Posterior cingulate gyrus (tissue), 11 donors: Measurements from ENCODE around the gene BICC1.
A peak's percentile ranks its signal among the peaks of the same experiment; 100 is the strongest.

Source experiments
- DNase-seq, 10 donors: peaks; one replicate each; pipeline versions ENCODE4 v3.0.0 to v3.0.0-alpha.2; 2020 to 2021; ENCODE audit warnings: mixed read lengths in 3 of 10
- intact Hi-C: fragments of 100-400 bp; cut with DNase I; formaldehyde crosslinking; loops from one replicate; pipeline ENCODE4 v1.15.1; 2023

Gene BICC1

DNA sequence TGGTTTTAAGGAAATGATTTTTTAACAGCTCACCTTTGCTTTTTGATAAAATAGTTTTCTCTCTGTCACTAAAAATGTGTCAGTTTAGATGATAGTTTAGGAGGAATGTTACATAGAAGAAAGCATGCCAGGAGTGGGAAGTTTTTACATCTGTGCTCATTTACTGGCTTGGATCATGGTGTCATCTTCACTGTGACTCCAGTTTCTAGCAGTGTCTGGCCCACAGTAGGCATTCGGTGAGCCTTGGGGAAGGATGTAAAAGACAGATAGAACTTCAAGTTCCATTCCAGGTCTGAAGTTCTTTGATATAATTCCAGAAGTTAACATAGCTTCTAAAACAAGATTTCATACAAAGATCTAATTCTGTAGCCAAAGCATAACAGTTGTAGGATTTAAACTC, 259.2 kb downstream of the BICC1 start:
- intact Hi-C loops, result no loop called here
- no peak for DNase-seq

DNA sequence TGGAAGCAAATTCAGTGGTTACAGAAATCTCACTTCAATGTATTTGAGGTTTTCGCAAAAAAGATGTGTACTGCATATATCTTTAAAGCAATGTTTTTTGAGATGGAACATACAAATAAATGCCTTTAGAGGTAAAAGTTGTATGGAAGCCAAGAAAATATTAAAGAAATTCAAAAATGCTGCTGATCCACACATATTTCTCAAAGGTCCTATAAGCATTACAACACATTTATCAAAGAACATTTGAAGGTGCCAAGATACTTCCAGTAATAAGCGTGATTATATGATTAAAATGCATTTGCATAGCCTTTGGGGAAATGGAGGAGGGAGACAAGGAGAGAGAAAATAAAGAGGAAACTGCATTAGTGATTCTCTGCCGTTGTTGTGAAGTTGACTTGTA, 260.1 kb downstream of the BICC1 start:
- no peak for DNase-seq
- intact Hi-C loops, result no loop called here

DNA sequence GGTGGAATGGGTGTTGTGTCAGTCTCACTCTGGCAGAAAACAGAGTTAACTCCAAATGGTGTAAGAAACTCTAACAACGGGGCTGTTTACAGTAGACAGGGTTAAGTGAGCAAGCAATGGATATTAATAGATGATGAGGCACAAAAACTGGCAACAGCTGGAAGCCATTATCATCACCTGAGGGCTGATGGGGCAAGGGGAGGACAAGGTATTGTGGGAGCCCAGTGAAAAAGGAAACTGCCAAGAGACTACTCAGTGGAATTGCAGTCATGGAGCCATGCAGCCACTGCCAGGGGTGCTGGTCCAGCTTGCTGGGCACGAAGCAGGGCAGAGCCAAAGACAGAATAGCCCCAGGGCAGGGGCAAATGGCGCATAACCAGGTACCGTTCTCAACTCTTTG, 260.7 kb downstream of the BICC1 start:
- DNase-seq, result no peak
- intact Hi-C loops, result no loop called here

DNA sequence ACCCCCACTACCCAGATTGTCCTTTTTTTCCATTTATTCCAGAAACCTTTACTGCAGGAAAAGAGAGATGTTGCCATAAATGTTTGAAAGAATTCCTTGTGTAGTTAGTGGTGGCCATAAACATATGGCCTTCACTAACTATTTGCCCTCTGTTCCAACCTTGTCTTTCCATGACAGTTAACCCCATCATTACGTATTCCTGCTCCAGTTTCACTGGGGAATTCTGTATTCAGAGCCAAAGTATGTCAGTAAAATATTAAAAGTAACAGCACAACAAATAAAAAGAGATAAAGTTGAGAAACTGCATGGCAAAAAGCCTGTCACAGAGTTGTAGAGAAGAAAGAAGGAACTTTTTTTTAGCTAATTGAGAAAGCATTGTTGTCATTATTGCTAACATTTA, 261.3 kb downstream of the BICC1 start:
- intact Hi-C loops, result no loop called here

DNA sequence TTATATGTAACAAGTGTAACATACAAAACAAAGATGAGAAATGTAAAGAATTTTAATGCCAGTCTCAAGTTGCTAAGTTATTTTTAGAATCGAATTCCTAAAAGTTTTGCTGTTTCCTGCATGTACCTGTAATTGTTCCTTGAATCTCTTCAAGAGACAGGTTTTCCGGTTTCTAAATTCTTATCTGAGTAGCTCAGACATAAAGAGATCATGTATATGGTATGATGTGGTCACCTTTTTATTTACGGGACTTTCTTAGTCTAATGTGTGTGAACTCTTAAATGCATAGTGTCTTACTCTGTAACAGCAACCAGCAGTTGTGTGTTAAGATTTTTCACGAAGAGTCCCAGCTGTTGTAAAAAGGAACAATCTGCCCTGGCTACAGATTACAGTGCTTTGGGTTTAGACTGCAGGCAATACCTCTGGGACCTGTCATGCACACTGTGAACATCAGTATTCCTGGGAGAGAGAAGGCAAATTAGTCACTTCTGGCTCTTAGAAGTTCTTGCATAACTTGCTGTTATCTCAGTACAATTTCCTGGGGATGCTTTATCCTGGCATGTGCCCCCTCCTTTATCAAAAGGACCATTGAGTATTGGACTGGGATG, 263.4 kb downstream of the BICC1 start:
- no peak for DNase-seq

More for the DNA sequence above, 261.3 kb downstream of the BICC1 start:
- no peak for DNase-seq

DNA sequence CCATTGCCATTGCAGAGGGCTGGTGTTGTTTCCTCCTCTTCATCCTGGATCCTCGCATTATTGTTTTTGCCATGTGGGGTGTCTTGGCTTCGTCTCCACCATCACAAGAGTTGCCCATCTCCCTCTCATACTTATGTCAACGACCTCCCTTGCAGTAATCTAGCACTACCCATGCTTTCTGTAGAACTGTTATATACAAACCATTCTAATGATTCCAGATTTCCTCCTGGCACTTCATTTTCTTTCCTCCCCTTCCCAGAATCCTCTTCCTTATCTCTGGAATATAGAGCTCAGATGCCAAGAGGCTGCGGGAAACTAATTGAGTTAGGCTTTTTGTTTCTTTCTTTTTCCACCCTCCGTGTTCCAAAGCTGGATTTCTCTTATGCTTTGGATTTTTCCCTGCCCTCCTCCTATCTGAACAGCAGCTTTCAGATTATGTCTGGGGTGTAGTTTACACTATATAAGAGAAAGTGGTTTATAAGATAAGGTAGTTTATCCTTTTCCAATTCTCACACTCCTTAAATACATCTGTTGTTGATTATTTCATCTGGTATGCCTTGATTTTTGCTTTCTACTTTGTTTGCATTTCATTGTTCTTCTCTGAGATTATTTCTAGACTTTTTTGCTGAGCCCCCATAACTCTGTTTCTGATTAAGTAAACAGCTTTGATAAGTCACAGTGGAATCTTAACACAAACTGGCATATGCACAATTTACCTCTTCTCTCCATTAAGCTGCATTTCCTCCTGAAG, 264.1 kb downstream of the BICC1 start:
- no peak for DNase-seq
- intact Hi-C loops, result no loop called here

More for the DNA sequence above, 263.4 kb downstream of the BICC1 start:
- intact Hi-C loops, result no loop called here

DNA sequence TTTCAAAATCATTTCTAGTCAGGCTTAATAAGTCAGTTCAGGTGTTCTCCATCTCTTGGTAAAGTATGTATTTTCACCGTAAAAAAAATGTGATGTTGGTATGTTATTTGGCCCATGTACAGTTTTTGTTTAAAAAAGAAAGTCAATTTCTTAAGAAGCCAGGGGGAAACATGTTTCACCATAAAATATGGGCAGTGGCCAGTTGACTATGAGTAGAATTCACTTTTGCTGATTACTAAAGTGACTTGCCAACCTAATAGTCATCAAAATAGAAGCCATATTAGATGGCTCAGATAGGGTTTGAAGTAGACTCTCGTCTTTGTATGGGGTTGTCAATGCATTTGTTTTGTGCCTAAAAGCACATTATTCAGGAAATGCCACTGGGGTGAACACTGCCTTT, 266.3 kb downstream of the BICC1 start:
- intact Hi-C loops, result no loop called here
- DNase-seq, result no peak

DNA sequence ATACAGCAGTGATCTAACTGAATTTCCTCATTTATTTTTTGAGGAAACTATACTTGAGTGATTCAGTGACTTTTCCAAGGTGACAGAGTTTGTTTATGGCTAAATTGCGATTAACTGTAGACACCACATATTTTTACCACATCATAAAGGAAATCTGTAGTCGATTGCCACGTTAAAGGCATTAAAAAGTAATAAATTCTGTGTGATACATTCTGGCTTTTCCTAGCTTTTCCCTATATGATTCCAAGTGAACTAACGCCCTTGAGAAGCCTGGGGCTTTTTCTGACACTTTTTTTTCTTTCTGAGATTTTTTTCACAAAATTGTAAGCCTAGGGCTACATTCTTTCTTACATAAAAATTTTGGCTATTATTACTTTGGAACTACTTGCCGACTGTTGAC, 266.9 kb downstream of the BICC1 start:
- DNase-seq, result no peak
- intact Hi-C loops, result no loop called here

DNA sequence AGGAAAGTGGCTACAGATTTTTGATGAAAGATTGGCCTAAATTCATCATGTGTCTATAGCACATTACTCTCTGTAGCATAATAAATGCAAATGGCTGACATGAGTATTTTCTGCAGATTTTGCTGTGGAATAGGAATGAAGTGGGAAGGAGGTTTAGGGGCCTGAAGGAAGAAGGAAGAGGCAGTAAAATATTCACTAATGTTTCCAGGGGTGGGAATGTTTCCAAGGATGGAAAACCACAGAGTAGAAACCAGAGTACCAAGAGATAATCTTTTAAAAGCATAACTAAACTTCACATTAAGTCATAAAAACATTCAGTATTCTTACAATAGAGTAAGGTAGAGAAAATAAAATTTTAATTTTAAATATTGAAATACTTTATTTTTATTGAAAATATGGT, 267.8 kb downstream of the BICC1 start:
- intact Hi-C loops, result loop anchor here (5.0 to 10.0 kb wide), 3 partner anchors 172 to 804 kb away; no protein-coding TSS in a partner anchor
- no peak for DNase-seq

DNA sequence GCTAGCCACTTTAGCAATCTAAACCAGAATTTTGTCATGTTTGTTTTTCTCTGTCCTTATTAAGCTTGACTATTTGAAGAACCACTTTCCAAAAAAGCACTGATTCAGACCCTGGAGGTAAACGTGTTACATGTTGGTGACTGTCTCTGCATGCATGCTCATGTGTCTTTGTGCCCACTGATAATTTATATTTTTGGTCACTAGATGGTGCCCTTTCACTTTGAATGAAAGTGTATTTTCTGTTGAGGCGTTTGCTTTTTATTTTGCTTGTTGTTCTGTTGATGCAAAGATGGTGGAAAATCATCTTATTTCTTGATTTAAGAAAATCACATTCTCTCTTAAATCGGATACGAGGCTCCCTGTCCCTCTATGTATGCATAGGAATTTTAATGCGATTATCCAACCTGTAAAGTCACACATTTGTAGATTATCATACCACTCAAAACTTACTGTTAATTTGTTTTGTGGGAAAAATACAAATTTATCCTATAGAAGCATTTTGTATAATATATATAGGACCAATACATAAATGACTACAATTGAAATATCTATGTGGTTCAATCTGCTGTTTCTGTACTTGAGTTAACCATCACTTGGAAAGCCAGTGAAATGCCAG, 269.3 kb downstream of the BICC1 start:
- no peak for DNase-seq
- intact Hi-C loops, result loop anchor here (2.0 to 10.0 kb wide), 4 partner anchors 170 to 841 kb away; no protein-coding TSS in a partner anchor

DNA sequence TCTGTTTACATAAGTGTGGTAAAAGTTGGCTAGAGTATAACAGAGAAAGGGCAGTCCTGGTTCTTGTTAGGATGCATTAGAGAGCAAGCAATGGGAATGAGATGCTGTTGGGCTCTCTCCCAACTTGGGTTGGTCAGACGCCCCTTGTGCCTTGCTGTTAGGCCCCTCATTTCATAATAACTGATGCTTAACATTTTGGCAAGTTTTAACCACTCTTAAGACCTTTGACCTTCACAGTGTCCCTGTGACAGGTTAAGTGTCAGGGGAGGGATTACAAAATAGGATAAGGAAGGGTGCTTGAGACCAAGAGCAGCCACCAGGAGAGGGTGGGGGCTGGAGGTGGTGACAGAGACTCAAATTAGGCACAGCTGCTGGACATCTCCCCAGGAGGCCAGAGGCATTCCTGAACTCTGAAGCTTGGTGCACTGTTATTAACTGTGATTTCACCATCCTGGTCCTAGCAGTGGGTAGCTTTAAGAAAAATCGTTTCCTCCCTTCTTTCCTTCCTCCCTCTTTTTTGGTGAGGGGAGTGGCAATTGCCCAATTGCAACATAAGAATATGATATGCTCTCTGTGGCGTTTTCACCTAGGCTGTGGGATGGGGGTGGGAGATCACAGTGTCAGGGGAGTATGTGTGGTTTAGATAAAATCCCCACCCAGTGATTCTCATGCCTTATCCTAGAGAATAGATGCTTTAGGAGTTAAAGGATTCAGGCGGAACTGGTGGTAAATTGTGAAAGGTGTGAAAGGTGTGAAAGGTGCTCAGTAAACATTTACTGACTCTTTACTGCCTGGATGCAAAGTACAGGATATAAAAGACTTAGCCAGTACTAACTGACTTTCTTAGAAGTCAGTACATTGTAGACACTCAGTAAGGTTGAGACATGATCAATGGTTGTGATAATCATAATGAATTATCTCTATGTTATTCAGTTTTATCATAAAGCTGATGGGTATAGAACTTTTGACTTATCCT, 270.5 kb downstream of the BICC1 start:
- intact Hi-C loops, result loop anchor here (2.0 to 10.0 kb wide), 4 partner anchors 169 to 840 kb away; no protein-coding TSS in a partner anchor
- no peak for DNase-seq

DNA sequence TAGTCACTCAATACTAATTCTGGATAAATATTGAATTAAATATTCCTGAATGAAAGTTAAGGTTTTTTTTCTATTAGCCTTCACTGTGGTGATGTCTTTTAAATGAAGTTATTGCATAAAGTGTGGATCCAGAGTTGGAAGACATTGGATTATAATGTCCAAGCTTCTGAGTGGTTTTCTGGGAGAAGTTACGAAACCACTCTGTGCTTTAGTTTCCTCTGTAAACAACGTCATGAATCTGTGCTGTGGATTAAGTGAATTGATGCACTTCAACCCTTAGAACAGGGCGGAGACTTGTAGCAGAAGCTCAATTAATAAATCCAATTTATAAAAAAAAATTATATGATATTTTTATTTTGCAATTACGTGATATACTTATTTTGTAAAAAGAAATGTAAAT, 271.7 kb downstream of the BICC1 start:
- no peak for DNase-seq
- intact Hi-C loops, result loop anchor here (5.0 to 10.0 kb wide), 3 partner anchors 168 to 800 kb away; no protein-coding TSS in a partner anchor

DNA sequence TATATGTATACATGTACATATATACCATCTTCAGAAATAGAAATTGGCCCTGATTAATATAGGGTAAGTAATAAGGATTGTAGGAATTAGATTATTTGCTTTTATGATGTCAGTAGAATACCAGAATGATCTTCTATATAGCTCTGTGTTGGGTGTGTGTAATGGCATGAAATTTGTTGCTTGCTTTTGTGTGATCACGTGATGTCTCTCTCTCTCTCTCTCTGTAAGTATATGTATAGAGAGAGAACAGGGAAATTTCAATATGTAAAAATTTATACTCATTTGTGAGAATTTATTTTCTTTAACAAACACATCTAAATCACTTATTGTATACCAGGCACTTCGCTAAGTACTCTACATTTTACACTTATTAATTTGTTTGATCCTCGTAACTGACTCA, 272.7 kb downstream of the BICC1 start:
- DNase-seq, result no peak
- intact Hi-C loops, result loop anchor here (10.0 kb wide), 2 partner anchors 449 to 799 kb away; no protein-coding TSS in a partner anchor

DNA sequence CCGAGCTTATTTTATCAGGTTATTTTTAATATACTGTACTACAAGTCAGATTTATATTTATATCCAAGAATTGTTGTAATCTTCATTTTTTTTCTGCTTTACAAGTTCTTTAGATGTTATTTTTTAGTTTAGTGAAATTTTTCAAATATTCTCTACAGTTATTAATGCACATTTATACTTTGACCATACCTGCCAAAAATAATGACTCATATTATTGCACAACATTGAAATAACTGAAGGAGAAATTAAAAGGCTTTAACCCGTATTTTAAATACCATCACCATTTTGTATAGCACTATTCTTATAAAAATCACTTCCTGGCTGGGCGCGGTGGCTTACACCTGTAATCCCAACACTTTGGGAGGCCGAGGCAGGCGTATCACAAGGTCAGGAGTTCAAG, 278.5 kb downstream of the BICC1 start:
- intact Hi-C loops, result no loop called here

DNA sequence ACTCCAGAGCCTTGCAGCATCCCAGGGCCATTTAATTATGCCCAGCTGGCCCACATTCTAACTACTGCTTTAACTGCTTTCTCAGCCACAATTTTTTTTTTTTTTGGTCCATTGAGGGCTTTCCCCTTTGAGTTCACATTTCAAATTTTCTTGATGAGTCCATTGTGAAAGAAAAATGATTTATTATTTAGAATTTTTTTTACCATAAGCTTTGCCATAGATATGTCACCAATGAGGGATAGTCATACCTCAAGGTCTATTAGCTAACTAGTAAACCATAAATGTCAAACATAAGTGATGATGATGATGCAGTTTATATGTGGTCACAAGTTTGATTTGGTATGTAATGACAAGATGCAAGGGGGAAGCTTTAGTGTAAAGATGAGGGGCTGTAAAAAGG, 282.9 kb downstream of the BICC1 start:
- DNase-seq, result no peak
- intact Hi-C loops, result no loop called here

More for the DNA sequence above, 278.5 kb downstream of the BICC1 start:
- no peak for DNase-seq

DNA sequence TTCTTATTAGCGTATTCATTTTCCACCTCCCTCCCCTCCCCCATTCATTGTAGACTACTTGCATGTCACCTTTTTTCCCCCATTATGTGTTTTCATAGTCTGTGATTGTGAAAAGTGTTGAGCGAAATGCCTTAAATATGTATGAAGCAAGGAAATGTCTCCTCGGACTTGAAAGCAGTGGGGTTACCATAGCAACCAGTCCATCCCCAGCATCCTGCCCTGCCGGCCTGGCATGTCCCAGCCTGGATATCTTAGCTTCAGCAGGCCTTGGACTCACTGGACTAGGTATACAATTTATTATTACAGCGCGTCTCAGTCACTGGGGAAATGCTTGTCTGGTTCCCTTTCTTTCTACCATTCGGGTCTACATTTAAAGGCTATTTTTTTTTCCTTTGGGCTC, 283.6 kb downstream of the BICC1 start:
- intact Hi-C loops, result no loop called here
- DNase-seq, result peak in 9 of 10 donors; percentile 14 to 94 (median 58)

DNA sequence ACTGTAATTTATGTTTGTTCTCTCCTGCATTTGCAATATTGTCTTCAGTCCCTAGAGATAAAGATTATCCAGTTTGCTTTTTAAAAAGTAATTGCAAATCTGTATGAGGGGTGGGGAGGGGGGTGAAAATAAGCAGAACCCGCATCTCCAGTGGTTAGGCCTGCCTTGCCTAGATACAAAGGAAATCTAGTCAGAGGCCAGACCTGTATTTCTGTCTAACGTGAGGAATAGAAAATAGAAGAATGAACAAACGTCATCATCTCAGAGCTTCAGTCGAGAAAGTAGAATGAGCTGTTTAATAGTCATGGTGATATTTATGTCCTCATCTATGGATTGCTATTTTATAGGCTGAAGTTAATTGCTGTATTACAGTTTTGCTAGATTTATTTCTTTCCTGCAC, 284.2 kb downstream of the BICC1 start:
- intact Hi-C loops, result no loop called here
- DNase-seq, result no peak

DNA sequence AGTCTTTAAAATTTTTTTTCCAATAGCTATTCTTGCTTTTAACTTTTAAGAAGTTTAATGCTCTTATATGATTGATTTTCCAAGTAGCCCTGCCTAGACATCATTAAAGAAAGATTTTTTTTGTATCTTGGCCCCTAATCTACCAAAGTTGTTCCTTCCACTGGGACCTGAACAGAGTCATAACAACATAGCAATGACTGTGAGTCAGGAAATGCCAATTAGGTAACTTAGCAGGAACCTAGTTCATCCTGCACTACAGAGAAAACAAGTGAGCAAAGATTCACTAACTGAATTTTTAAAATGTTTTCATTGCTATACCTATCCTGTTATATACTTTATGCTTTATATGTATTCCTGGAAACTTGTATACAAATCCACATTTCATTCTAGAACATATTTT, 284.7 kb downstream of the BICC1 start:
- intact Hi-C loops, result no loop called here

DNA sequence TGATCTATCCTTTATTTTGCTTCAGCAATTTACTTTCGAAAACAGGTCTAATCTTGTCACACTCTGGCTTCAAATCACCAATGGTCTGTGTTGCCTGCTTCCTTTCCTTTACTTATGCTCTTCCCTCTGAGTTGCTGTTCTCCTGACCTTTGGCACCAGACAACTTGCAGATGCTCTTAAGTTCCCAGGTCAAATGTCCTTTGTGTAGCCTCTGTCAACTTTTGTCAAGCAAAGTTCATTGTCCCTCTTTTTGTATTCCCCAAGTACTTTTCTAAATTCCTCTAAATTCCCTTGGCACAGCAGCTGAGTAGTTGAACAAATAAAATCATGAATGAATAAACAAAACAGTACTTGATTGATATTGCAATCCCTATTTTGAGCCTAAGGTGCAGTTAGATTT, 289.4 kb downstream of the BICC1 start:
- DNase-seq, result no peak
- intact Hi-C loops, result no loop called here

More for the DNA sequence above, 284.7 kb downstream of the BICC1 start:
- no peak for DNase-seq

DNA sequence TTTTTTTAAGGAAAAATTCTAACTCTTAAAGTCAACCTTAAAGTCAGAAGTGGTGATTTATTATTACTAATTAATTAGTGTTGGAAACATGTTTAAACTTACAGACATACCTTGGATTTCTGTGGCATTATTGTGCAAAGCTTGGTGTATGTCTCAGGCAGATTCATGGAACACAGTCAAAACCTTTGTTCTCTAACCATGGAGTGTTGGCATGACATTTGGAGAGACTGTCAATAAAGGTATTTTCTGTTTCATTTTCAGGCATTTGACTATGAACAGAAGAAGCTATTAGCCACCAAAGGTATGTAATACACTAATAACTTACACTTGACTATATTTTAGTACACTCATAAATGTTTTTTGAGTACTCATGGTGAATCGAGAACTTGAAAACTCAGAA, 293.7 kb downstream of the BICC1 start:
- DNase-seq, result no peak
- intact Hi-C loops, result no loop called here
